K562 (cell line): ENCODE measurements around the gene ALDH3B2. TPM values are rescaled to one million over a fixed set of nuclear protein-coding genes. Genes with fewer than 3 reads are reported as not detected.
"Not testable (repeated sequence)": the region's sequence is repeated elsewhere in the genome, so short reads cannot be mapped to it uniquely, and the experiment has no call there.

Experiments used
- ATAC-seq: fragments of 200-7000 bp; cut with Tn5 transposase; 3 replicates; pipeline ENCODE4 v1.9.1; 2020; ENCODE audit warnings: moderate library complexity
- BruUV-seq: library from RNA; stranded (reverse); fragments of 400-500 nt; replicated peaks from 2 replicates; lab custom pipeline; 2021; lab: Mats Ljungman, UMichigan
- CTCF ChIA-PET: fragments of 300-600 bp; formaldehyde crosslinking; extraction: SDS; loops from one replicate; lab custom pipeline; 2021; ENCODE audit warnings: low intra/inter-chr PET ratio; lab: Yijun Ruan, JAX
- POLR2A ChIA-PET: fragments of 300-600, 350-650 bp; sonication (Branson Sonifier 250); formaldehyde crosslinking; extraction: SDS; loops from one replicate; lab custom pipeline; 2021; ENCODE audit warnings: antibody characterized with exemption, inconsistent platforms; lab: Yijun Ruan, JAX
- DNase-seq, 4 experiments: peaks; one replicate each; pipeline versions ENCODE4 v3.0.0 to v3.0.0-alpha.2; 2011 to 2018; ENCODE audit warnings: low spot score in 3 of 4, mixed read lengths in 3 of 4; ENCODE audit errors: extremely low read depth in 1 of 4
- FAIRE-seq: peaks from 2 replicates; lab custom pipeline; 2011; peaks lifted over from hg19 to GRCh38; lab: Jason Lieb, UNC
- H2AFZ ChIP-seq: 2 replicates; pipeline ENCODE4 v1.6.0; 2011; ENCODE audit warnings: low read depth, low read length, control low read depth, inconsistent platforms
- H3K27ac ChIP-seq: fragments of 200-600 bp; 3 replicates; pipeline ENCODE4 v1.8.0; 2011; ENCODE audit warnings: low read depth, mild to moderate bottlenecking, control low read depth, inconsistent platforms, low read length, moderate library complexity, mixed read lengths; ENCODE audit errors: extremely low read depth
- H3K27me3 ChIP-seq, 2 experiments: fragments of 300-600 bp in 1 of 2; 2 replicates in 1 of 2; 3 replicates in 1 of 2; pipeline versions ENCODE4 v1.6.0 to v1.8.0; 2011; ENCODE audit warnings: inconsistent platforms in 2 of 2, low read length in 2 of 2, mild to moderate bottlenecking in 1 of 2, mixed read lengths in 1 of 2, moderate library complexity in 1 of 2; ENCODE audit not compliant: control insufficient read depth in 2 of 2, insufficient read depth in 2 of 2
- H3K36me3 ChIP-seq: fragments of 300-600 bp; 3 replicates; pipeline ENCODE4 v1.8.0; 2011; ENCODE audit warnings: mild to moderate bottlenecking, low read length, inconsistent platforms; ENCODE audit not compliant: control insufficient read depth, insufficient read depth
- H3K4me1 ChIP-seq, 2 experiments: fragments of 200-600 bp in 1 of 2; replicated peaks in 1 of 2; 2 replicates in 1 of 2; 3 replicates in 1 of 2; pipeline versions ENCODE4 v1.5.1 to v1.8.0; 2011; ENCODE audit warnings: inconsistent platforms in 2 of 2, low read length in 2 of 2, mild to moderate bottlenecking in 1 of 2, mixed read lengths in 1 of 2, moderate library complexity in 1 of 2; ENCODE audit not compliant: control insufficient read depth in 2 of 2, insufficient read depth in 2 of 2
- H3K4me2 ChIP-seq: 2 replicates; pipeline ENCODE4 v1.6.1; 2011; ENCODE audit warnings: low read length, control low read depth, inconsistent platforms, mixed read lengths; ENCODE audit not compliant: insufficient read depth
- H3K4me3 ChIP-seq: fragments of 200-600 bp; sonication (generic), shearing (Covaris generic); 2 replicates; pipeline ENCODE4 v1.5.1; 2016; ENCODE audit warnings: control low read depth, inconsistent platforms
- H3K79me2 ChIP-seq: fragments of 200-600 bp; 3 replicates; pipeline ENCODE4 v1.8.0; 2011; ENCODE audit warnings: low read length, inconsistent platforms; ENCODE audit not compliant: control insufficient read depth, insufficient read depth
- H3K9ac ChIP-seq, 2 experiments: 2 replicates each; pipeline versions ENCODE4 v1.6.0 to v1.6.1; 2011; ENCODE audit warnings: low read depth in 2 of 2, low read length in 2 of 2, control low read depth in 1 of 2, inconsistent platforms in 1 of 2, mild to moderate bottlenecking in 1 of 2, mixed read lengths in 1 of 2; ENCODE audit not compliant: insufficient read depth in 1 of 2
- H3K9me1 ChIP-seq: one replicate; pipeline ENCODE4 v1.6.0; 2011; ENCODE audit warnings: inconsistent platforms, mild to moderate bottlenecking, low read length, moderate library complexity; ENCODE audit not compliant: control insufficient read depth, insufficient read depth
- H3K9me3 ChIP-seq: replicated peaks from 2 replicates; pipeline ENCODE4 v1.5.1; 2011; ENCODE audit warnings: low read depth, low read length, inconsistent platforms; ENCODE audit not compliant: control insufficient read depth, insufficient read depth
- H4K20me1 ChIP-seq: replicated peaks from 2 replicates; pipeline ENCODE4 v1.6.1; 2011; ENCODE audit warnings: low read length, inconsistent platforms, mixed read lengths; ENCODE audit not compliant: control insufficient read depth, insufficient read depth
- WGBS: fragments of 100-300 bp; shearing (Covaris generic); methylation state at CpG from one replicate; pipeline ENCODE4 v1.1.6; 2016; ENCODE audit warnings: low coverage, mixed read lengths; ENCODE audit not compliant: insufficient coverage; ENCODE audit errors: missing lambda C conversion rate; 5-methylcytosine and 5-hydroxymethylcytosine counted together
- in situ Hi-C: fragments of 300-500 bp; cut with MboI; formaldehyde crosslinking; loops from 4 replicates; pipeline ENCODE4 v1.15.0; 2018; ENCODE audit warnings: inconsistent platforms, mixed read lengths
- intact Hi-C: fragments of 100-400 bp; cut with micrococcal nuclease; formaldehyde crosslinking; loops from 2 replicates; pipeline ENCODE4 v1.14.2; 2022
- polyA plus RNA-seq, 8 experiments: library from polyadenylated mRNA; depleted of rRNA in 4 of 8; stranded (reverse) in 5 of 8; unstranded in 3 of 8; fragments of >200 nt; fragmentation: Nextera tagmentation in 2 of 8; fragmentation: Illumina TruSeq in 1 of 8; extraction: Ambion mirVana in 2 of 8; extraction: Trizol in 1 of 8; gene quantifications; 2 replicates each; pipeline versions ENCODE4 v1.2.1 to v1.2.3, GENCODE V29; 2011 to 2014; ENCODE audit warnings: inconsistent platforms in 1 of 8, missing spikeins in 1 of 8
- total RNA-seq, 7 experiments: library from RNA; depleted of rRNA in 6 of 7; stranded (reverse); fragments of >200 nt in 6 of 7; fragmentation: Illumina TruSeq in 2 of 7; extraction: Trizol in 2 of 7; gene quantifications; 2 replicates each; pipeline versions ENCODE4 v1.2.1 to v1.2.3, GENCODE V29; 2011 to 2021; ENCODE audit warnings: low replicate concordance in 1 of 7

Gene ALDH3B2
- total and polyA plus RNA-seq, 9 of the 15 experiments (the other 6 are each of a cell fraction or from before 2014, with no cell fraction given) = not detected

GRCh38 chr11:67711676-67712075 lies 37.3 kb upstream of the ALDH3B2 start:
- H3K4me1 ChIP-seq, H3K27me3 ChIP-seq, H3K27ac ChIP-seq, intact Hi-C loops, H3K4me3 ChIP-seq, in situ Hi-C loops, H3K79me2 ChIP-seq, ATAC-seq, POLR2A ChIA-PET, CTCF ChIA-PET, BruUV-seq, H3K36me3 ChIP-seq, H4K20me1 ChIP-seq, H3K9me3 ChIP-seq, H3K4me2 ChIP-seq, H3K9ac ChIP-seq, FAIRE-seq, H3K9me1 ChIP-seq, DNase-seq, H2AFZ ChIP-seq: not testable (repeated sequence)
- WGBS = 15% methylated on average over 6 of the region's 46 CpGs

DNA sequence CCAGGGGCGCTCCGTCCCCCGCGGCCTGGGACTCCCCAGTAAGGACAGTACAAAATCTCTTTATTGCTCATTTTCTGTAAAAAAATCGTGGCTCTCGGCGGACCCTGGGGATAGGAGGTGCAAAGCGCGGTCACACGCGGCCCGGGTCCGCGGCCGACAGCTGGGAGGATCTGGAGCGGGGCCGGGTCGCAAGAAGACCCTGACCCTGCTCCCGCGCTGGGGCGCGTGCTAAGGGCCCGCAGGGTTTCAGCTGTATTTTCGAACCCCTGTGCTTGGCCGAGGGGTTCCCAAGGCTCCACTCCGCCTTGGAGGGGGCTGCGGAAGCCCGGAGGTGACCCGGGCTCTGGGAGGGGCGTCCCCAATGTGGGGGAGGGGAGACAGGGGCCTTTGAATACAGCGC lies 36.8 kb upstream of the ALDH3B2 start:
- DNase-seq, H3K36me3 ChIP-seq, H3K4me1 ChIP-seq, H3K9me1 ChIP-seq, ATAC-seq, H3K9me3 ChIP-seq, H3K79me2 ChIP-seq, BruUV-seq, H3K9ac ChIP-seq, POLR2A ChIA-PET, H3K27ac ChIP-seq, H3K4me2 ChIP-seq, H2AFZ ChIP-seq, H3K27me3 ChIP-seq, FAIRE-seq, intact Hi-C loops, H4K20me1 ChIP-seq, CTCF ChIA-PET, H3K4me3 ChIP-seq, in situ Hi-C loops: not testable (repeated sequence)
- WGBS = 58% methylated on average over 8 of the region's 31 CpGs

- in situ Hi-C loops = loop anchor here (5.0 kb wide), 1 partner anchor 277 kb away; no protein-coding TSS in a partner anchor
- H3K36me3 ChIP-seq, H4K20me1 ChIP-seq, H3K27ac ChIP-seq, H3K9ac ChIP-seq, DNase-seq, intact Hi-C loops, BruUV-seq, H3K4me2 ChIP-seq, ATAC-seq, H3K9me1 ChIP-seq, H3K9me3 ChIP-seq, FAIRE-seq, H3K4me3 ChIP-seq, H2AFZ ChIP-seq, H3K4me1 ChIP-seq, H3K79me2 ChIP-seq, CTCF ChIA-PET: not testable (repeated sequence)
- POLR2A ChIA-PET = interaction anchor here (0.6 kb wide), 1 partner anchor 146 kb away, joined by 5 read pairs; no protein-coding TSS in a partner anchor
- 18% methylated on average over 7 of the region's 11 CpGs for WGBS
- H3K27me3 ChIP-seq = peaks cover 0 to 13% of the 10 kb centered on the region in 2 experiments; a peak in 4 of 5 replicates
These were observed 35.4 kb upstream of the ALDH3B2 start for GRCh38 chr11:67709806-67710205.
